ENCODE results near the gene CTNNA2.

CTNNA2 gene

GRCh38 chr2:80292474-80292873 is 779.6 kb downstream of the CTNNA2 start:
- no peak overlapping the region for H3K4me3 ChIP-seq (ENCODE audit: control insufficient read depth, low read depth, low read length)
- DNase-seq (ENCODE audit: low read depth) = no peak
- no peak for TF ChIP-seq CTCF (conservative IDR thresholded peaks at IDR 0.05; ENCODE audit: control insufficient read depth, insufficient read depth, low read depth, low read length)

GRCh38 chr2:80293039-80293438 is 780.2 kb downstream of the CTNNA2 start:
- H3K4me3 ChIP-seq (ENCODE audit: control insufficient read depth, low read depth, low read length) = no peak overlapping the region
- no peak for TF ChIP-seq CTCF (conservative IDR thresholded peaks at IDR 0.05; ENCODE audit: control insufficient read depth, insufficient read depth, low read depth, low read length)
- no peak for DNase-seq (ENCODE audit: low read depth)

- H3K4me3 ChIP-seq (ENCODE audit: control insufficient read depth, low read depth, low read length) = no peak overlapping the region
- no peak for DNase-seq (ENCODE audit: low read depth)
- TF ChIP-seq CTCF (conservative IDR thresholded peaks at IDR 0.05; ENCODE audit: control insufficient read depth, insufficient read depth, low read depth, low read length) = no peak
These were observed 786.1 kb downstream of the CTNNA2 start for GRCh38 chr2:80298954-80299353.

- no peak for DNase-seq (ENCODE audit: low read depth)
- no peak for TF ChIP-seq CTCF (conservative IDR thresholded peaks at IDR 0.05; ENCODE audit: control insufficient read depth, insufficient read depth, low read depth, low read length)
- no peak overlapping the region for H3K4me3 ChIP-seq (ENCODE audit: control insufficient read depth, low read depth, low read length)
These were observed 786.8 kb downstream of the CTNNA2 start for GRCh38 chr2:80299661-80300060.

GRCh38 chr2:80300346-80300745 is 787.5 kb downstream of the CTNNA2 start:
- H3K4me3 ChIP-seq (ENCODE audit: control insufficient read depth, low read depth, low read length) = no peak overlapping the region
- TF ChIP-seq CTCF (conservative IDR thresholded peaks at IDR 0.05; ENCODE audit: control insufficient read depth, insufficient read depth, low read depth, low read length) = no peak
- DNase-seq (ENCODE audit: low read depth) = no peak

GRCh38 chr2:80300954-80301353 is 788.1 kb downstream of the CTNNA2 start:
- H3K4me3 ChIP-seq (ENCODE audit: control insufficient read depth, low read depth, low read length) = no peak overlapping the region
- DNase-seq (ENCODE audit: low read depth) = no peak
- TF ChIP-seq CTCF (conservative IDR thresholded peaks at IDR 0.05; ENCODE audit: control insufficient read depth, insufficient read depth, low read depth, low read length) = no peak

- DNase-seq (ENCODE audit: low read depth) = no peak
- TF ChIP-seq CTCF (conservative IDR thresholded peaks at IDR 0.05; ENCODE audit: control insufficient read depth, insufficient read depth, low read depth, low read length) = no peak
- no peak overlapping the region for H3K4me3 ChIP-seq (ENCODE audit: control insufficient read depth, low read depth, low read length)
These were observed 789.1 kb downstream of the CTNNA2 start for GRCh38 chr2:80302001-80302313.

All from fibroblast of mammary gland (primary cell).